GM21390 (cell line): ENCODE results near the gene SNW1.
"Not testable (repeated sequence)": the region's sequence is repeated elsewhere in the genome, so short reads cannot be mapped to it uniquely, and the experiment has no call there.

Experiments used
- ATAC-seq: cut with Tn5 transposase; IDR thresholded peaks from one replicate; pipeline ENCODE4 v1.9.1; 2021; ENCODE audit not compliant: unreplicated experiment

Gene SNW1

DNA sequence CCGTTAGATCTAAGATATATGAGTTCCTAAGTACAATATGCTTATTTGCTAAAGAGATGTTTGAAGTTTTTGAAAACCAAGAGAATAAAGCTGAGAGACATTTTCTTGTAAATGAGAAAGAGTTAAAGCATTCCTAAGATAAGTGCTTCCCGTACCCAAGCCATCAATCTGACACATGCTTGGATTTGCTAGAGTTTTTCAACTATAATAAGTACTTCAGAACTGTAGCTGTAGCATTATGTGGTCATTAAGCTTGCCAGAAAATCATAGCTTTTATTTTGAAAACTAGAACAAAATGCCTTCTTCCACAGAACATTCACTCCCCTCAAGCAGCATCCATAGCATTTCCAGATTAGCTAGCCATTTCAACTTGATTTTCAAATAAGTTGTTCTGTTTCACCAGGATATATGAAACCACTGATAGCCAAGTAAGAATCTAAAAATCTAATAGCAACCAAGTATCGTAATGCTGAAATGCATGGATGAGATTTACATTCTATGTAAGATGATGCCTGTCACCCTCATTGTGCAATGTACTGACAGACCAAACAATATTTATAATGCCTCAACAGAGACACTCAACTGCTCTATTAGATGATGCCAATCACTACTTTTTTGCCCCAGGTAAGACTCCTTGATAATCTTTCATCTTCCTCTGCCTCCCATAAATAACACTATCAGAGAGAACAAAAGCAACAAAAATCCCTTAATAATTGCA, 8.0 kb downstream of the SNW1 start:
- no peak for ATAC-seq

DNA sequence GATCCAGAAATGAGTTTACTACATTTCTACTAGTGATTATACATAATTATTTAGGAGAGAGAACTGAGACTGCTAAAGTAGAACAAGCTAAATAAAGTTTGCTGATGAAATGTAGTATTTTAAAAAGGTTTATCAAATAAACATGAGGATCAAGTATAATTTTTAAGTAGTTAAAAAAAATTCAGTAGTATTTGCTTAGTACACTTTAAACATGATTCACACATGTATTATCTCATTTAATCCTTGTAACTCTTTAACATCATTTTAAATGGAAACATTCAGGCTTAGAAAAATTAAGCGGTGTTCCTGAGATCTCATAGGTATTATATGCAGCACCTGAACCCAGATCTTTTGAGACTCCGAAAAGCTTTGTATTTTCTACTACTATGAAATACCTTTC, 8.7 kb downstream of the SNW1 start:
- ATAC-seq, result no peak

DNA sequence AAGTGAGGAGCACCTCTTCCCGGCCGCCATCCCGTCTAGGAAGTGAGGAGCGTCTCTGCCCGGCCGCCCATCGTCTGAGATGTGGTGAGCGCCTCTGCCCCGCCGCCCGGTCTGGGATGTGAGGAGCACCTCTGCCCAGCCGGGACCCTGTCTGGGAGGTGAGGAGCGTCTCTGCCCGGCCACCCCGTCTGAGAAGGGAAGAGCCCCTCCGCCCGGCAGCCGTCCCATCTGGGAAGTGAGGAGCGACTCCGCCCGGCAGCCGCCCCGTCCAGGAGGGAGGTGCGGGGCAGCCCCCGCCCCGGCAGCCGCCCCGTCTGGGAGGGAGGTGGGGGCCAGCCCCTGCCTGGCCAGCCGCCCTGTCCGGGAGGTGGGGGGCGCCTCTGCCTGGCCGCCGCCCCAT, 13.5 kb downstream of the SNW1 start:
- ATAC-seq, result not testable (repeated sequence)

DNA sequence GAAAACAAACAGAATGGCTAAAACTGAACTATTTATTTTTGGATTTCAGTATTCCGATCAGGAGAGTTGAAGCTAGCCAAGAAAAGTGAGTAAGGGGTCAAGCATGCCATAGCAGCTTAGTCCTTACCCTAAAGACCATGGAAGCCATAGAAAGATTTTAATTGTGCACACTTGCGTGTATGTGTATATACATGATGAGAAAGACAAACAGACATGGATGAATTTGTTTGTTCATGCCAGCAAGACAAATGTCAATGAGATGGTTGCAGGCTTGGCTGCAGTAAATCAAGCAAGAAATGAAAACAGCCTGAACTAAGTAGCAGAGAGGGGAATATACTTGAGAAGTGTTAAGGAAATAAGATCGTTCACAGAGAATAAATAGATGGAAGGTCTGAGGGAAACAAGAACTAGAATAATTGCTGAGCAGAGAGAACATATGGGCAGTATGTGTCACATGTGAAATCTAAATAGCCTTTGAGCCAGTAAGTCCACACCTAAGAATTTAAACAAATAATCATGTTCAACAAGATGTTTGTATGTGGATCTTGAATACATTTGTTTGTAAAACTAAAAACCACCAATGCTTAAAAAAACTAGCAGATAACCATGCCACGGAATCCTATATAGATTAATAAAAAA, 14.8 kb downstream of the SNW1 start:
- no peak for ATAC-seq

DNA sequence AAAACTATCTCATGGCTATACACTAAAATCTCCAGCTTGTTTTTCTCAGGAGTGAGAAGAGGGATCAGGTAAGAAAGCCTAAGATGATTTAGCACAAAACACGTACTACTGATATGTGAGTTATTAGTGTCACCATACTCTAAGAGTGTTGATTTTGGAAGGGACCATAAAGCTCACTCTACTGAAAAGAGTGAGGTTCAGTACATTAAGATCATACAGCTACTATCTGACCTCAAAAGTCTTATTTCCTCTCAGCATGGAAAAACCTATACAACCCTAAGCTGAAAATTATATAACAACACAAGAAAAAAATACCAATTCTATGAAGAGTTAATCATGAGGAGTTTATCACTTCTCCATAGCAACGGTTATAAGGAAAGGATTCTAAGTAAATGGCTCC, 19.5 kb downstream of the SNW1 start:
- ATAC-seq, result no peak

DNA sequence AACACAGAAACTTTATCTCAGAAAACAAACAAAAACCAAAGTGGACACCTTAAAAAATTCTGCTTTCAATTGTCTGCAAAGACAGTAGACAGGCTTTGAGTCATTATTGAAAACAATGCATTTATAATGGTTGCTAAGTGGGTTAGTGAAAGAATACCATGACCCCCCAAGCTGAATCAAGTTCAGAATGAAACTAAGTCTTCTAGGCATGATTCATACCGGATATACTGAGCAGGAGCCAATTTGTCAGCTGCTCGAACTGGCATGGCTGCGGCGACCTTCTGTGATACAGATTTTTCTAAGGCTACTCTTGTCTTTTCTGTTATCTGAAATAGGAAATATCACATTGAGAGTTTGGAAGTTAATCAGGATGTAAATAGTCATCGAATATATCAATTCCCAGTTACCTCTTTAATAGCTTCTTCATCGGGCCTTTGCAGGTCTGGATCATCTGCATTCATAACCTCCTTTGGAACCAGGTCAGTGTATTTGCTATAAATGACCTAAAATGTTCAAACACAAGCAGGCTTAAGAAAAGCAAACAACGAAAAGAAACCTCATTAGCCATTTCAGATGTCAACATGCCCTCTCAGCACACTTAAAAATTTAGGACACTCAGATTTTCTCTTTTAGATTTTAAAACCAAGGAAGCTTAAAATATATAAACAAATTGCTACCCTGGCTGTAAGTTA, 22.3 kb downstream of the SNW1 start:
- no peak for ATAC-seq

DNA sequence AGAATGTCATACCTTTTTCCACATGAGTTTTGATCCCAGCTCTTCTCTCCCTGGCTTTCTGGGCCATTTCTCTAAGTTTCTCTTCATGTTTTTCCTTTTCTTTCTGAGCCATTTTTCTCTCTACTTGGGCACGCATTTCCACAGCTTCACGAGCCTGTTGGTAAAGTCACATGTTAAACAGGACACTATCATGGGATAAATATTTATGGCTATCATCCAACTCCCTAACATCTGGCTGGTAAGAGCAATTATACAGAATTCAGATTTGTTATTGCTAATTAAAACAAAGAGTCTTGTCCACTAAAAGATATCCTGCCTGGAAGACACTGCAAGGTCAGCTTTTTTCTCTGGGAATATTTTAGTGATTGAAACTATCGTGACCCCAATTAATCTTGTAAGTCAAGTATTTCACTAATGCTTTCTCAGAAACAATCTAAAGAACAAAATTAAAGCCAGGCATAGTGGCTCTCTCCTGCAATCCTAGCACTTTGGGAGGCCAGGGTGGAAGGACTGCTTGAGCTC, 29.9 kb downstream of the SNW1 start:
- no peak for ATAC-seq

DNA sequence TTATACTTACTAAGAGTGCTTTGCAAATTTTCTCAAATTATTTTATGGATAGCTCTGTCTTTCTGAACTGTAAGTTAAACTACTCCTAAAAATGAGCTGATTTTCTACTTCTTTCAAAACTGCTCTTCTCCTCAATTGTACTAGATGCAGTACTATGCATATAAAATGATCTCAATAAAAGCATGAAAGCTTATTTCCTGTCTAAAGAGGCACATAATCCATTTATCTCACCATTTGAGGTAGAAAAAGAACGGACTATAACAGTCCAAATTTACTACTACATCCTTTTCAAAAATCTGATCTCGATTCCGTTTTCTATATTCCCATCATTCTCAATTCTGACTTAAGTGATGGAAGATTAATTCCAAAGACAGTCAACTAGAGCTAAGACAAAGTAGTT, 38.7 kb downstream of the SNW1 start:
- no peak for ATAC-seq

DNA sequence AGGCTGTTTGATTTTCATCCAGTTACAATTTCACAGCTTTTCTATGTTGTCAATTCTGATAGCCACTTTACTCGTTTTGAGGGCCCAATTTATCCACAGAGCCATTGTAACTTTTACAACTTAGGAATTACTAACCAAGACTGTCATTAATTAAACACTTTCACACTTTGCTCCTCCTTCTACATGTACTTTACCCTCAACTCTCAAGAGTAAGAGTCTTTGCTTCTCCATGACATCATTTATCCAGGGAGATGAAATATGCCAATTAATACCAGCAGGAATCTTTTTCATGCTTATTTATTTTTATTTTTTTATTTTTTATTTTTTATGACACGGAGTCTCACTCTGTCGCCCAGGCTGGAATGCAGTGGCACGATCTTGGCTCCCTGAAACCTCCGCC, 39.5 kb downstream of the SNW1 start:
- no peak for ATAC-seq

DNA sequence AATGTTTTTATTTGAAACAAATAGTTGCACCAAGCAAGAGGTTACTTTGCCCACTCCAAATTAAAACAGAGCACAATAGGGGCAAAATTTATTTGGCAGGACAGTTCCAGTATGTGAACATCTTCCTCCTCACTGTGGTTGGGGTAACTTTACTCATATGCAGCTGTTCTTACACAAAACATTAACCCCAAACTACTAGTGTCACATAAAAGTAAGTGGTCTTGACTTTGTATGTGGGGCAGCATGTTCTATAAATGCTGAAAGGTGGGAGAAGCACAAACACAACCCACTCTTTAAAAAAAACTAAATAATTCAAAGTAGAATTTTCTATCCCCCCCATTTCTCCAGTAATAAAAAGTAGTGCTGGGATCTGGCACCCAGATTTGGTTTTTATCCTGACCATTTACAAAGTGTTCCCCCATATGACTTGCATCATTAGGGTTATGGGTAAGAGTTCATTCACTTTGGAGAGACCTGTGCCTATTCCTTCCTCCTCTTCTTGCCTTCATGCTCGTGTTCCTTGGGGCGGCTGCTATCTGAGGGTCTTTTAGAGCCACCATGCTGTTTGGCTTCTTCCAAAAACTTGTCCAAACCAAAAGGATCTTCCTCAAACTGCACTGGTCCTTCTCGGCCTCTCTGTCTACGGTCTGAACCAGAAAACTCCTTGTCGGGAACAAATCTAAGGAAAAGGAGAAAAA, 43.2 kb downstream of the SNW1 start:
- ATAC-seq, result no peak

DNA sequence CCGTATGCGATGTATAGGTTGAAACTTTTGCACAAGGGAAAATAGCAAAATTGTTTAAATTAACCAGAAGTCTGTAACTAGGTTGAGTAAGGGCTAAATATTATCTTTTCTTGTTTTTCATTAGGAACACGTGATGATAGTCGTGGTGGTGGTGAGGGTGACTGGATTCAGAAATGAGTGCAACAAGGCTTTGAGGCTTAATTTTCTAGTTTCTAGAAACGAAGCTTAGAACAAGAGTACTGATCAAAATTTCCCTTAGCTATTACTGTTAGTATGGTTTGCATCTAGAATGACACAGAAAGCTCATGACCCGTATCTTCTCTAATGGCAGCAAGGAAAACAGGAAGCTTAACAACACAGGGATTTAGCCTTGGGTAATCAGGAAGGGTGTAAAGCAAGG, 46.0 kb downstream of the SNW1 start:
- ATAC-seq, result no peak

DNA sequence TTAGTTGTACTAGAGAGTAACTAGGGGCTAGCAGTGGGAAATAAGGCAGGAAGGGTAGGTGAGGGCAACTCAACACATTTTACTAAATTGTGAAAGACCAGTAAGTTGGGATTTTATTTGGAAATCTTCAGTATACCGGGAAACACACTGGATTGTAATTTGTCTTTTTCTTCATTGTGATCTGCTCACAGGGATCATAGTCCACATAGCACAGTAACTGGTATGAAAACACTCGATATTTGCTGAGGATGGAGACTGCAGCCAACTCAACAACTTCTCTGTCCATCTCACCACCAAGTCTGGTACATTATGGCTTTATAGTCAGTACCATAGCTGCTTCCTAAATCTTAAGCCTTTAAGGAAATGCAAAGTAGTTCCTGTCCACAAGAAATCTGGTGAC, 50.6 kb downstream of the SNW1 start:
- ATAC-seq, result no peak

DNA sequence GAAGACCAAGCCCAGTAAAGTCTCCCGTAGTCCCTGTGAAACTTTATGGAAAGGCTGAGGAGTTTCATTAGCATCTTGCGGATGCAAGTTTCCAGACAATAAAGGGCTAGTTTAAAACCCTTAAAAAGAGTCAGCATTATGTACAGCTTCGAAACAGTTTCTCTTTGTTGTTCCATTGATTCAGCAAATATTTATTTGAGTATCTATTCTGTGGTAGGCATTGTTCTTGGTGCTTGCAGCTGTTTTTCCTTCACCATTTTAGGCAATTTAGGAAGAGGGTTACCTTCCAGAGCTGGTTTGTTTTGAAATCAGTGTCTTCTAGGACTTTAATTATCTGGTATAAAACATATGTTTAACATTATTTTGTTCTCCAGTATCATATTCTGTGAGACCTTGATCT, 51.5 kb downstream of the SNW1 start:
- ATAC-seq, result no peak

DNA sequence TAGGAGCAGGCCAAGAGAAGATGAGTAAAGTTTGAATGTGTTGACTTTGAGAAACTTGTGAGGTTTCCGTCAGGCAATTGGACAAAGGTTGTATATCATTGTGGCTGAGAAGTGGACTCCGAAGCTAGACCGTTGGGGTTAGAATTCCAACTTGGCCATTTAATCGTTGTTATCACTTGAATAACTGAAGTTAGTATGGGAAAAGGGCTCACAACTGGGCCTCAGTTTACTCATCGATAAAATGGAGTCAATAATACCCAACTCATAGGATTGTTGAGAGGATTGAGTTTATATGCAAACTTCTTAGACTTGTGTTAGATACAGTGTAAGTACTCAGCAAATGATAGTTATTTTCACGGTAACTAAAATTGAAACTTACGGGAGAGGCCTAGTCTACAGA, 52.2 kb downstream of the SNW1 start:
- no peak for ATAC-seq

DNA sequence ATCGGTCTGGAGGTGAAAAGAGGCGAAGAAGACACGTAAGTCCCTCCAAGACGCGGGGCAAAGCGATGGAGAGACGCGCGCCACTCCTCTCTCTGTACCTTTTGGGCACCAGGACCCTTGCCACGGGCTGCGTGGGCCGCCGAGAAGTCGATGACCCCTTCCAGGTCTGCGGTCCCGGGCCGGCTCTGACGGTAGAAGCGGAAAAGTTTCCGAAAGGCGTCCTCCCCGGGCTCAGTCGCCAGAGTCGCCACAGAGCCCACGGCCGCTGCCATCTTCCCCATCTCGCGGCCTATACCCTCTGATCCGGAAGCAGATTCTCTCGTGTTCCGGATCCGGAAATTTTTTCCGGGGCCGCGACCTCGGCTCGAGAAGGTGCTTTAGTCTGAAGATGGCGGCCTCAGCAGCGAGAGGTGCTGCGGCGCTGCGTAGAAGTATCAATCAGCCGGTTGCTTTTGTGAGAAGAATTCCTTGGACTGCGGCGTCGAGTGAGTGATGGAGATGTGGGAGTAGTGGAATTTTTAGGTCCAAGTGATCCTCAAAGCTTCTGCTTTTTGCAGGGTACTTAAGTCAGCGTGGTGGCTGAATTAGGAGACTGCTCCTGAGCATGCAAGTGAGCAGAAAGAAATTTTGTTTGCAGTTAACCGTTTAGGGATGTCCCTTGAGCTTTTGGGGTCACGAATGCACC, 53.1 kb downstream of the SNW1 start, which contains the start of the genes ALKBH1 and SLIRP:
ALKBH1 (minus strand) TSS at position 300 of the 685 bp plus-strand sequence; CDS start at position 281, 19 bp downstream.
SLIRP (plus strand) TSS at position 380 of the 685 bp plus-strand sequence; CDS start at position 389, 9 bp downstream.
- peak; percentile 99 for ATAC-seq

DNA sequence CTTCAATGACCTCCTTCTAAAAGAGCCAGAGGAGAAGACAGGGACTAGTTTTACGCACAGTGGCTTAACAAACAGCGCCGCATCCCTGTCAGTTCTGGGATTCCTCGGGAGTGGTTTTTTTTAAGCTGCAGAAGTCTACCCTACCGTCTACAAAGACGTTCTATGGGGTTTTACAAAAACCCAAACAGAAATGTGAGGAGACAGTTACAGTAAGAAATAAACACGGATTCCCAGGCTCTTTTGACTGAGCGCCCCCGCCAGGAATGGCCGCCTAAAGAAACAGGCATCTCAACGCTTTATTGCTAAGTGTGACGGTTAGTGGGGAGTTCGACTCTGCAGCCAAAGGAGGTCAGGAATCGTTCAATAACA, 53.6 kb downstream of the SNW1 start:
- peak; percentile 35 for ATAC-seq

DNA sequence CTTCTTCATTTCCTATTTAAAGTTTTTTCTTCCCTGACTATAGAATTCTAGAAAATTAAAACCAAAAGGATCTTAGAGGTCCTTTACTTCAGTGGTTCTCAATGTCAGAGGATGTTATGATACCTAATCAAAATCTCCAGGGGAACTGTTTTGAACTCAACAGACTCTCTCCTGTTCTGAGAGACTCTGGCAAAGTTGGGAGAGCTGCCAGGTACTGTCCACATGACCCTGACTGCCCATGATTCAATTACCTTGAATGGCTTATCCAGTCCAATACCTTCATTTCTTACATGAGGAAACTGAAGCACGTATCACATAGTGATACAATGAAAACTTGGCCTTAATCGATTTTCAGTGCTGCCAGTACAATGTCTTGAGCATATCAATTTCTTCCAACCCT, 69.7 kb downstream of the SNW1 start:
- no peak for ATAC-seq

DNA sequence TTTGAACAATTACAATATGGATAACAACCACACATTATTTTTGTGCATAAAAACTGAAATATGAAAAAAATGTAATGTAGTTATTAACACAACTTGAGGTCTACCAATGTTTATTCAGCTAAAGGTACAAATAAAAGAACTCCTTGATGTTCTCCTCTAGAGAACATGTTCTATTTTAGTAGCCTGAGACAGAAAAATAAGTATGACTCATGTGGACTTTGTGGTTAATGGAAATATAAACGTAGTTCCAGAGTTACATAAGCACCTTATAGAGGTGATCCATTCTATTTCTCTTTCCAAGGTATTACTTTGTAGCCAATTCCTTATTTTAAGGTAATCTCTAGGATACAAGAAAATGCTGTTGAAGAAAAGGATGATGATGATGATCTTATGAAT, 78.8 kb downstream of the SNW1 start:
- no peak for ATAC-seq

DNA sequence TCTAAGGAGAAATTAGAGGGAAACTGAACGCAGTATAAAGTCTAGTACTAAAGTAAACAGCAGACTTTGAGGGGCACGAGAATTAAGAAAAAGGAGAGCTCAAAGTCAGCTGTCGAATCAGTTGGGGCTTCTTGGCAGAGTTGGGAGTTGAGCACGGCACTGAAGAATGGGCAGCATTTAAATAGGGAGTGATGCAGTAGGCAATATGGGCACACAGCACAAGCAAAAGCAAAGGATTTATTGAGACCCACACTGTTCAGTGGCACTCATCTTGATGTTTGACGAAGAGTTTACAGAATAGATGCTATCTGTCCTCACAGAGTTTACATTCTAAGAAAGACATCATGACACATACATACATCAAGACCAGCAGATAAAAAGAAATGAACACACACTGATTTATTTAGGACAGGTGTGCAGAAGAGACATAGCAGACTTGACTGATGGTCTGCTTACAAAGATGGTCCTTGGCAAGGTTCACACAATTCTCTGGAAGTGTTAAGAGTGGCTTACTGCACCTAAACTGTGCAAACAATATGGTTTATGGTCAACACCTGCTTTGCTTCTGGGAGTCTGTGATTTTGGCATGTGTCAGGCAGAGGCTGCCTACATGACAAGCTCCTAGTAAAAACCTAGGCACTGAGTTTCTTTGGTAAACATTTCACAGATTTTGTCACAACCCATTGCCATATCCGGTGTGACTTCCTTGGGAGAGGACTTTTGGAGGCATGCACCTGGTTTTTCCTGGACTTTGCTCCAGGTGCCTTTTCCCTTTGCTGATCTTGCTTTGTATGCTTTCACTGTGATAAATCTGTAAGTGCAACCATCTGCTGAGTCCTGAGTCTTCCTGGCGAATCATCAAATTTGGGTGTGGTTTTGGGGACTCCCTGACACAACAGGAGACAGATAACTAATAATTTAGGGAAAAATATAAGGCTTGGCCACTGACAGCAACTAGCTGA, 79.5 kb downstream of the SNW1 start:
- no peak for ATAC-seq

DNA sequence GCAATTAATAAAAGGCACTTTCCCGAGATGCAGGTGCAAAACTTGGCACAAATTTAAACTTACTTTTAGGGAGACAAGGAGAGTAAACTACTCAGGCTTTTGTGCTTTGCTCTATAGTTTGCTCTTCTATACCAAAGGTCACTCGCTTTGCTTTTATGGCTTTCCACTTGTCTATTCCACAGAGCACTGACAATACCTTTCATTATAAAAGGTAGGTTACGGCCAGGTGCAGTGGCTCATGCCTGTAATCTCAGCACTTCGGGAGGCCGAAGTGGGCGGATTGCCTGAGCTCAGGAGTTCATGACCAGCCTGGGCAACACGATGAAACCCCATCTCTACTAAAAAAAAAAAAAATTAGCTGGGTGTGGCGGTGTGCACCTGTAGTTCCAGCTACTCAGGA, 86.0 kb downstream of the SNW1 start:
- no peak for ATAC-seq
